Hematopoietic multipotent progenitor cell (in vitro differentiated cells): ENCODE data around the gene TEX101. TPM values are rescaled to one million over a fixed set of nuclear protein-coding genes. Genes with fewer than 3 reads are reported as not detected.
A peak's percentile ranks its signal among the peaks of the same experiment; 100 is the strongest.
"Not testable (repeated sequence)": the region's sequence is repeated elsewhere in the genome, so short reads cannot be mapped to it uniquely, and the experiment has no call there.

Source experiments
- DNase-seq, 3 donors: peaks; one replicate each; pipeline ENCODE4 v3.0.0-alpha.2; 2011 to 2015; ENCODE audit warnings: low read depth in 2 of 3, low spot score in 2 of 3
- total RNA-seq: library from RNA; depleted of rRNA; stranded (reverse); fragments of >200 nt; gene quantifications from one replicate; pipeline ENCODE4 v1.2.3, GENCODE V29; 2012

TEX101 gene
- not detected for total RNA-seq

- no peak for DNase-seq
These were observed at the start of gene TEX101 for GRCh38 chr19:43414554-43414953. TSS of gene TEX101 (plus strand) at chr19:43414890. CDS start at chr19:43415920, 1,030 bp downstream.

- DNase-seq: not testable (repeated sequence)
These were observed 49.0 kb upstream of the TEX101 start for GRCh38 chr19:43365677-43366076.

GRCh38 chr19:43367822-43368221 lies 46.9 kb upstream of the TEX101 start:
- no peak for DNase-seq

- not testable (repeated sequence) for DNase-seq
These were observed 45.8 kb upstream of the TEX101 start for GRCh38 chr19:43368897-43369296.

GRCh38 chr19:43371909-43372308 lies 42.8 kb upstream of the TEX101 start:
- DNase-seq: no peak

- DNase-seq: no peak
These were observed 42.2 kb upstream of the TEX101 start for GRCh38 chr19:43372462-43372861.

GRCh38 chr19:43377624-43378023 lies 37.1 kb upstream of the TEX101 start:
- not testable (repeated sequence) for DNase-seq

GRCh38 chr19:43380008-43380407 lies 34.7 kb upstream of the TEX101 start:
- DNase-seq: no peak

- no peak for DNase-seq
These were observed 33.8 kb upstream of the TEX101 start for GRCh38 chr19:43380771-43381386.

GRCh38 chr19:43382586-43383216 lies 32.0 kb upstream of the TEX101 start:
- peak in 2 of 3 donors; percentile 34 to 78 for DNase-seq

GRCh38 chr19:43383254-43383653 lies 31.4 kb upstream of the TEX101 start:
- DNase-seq: not testable (repeated sequence)

GRCh38 chr19:43383759-43384158 lies 30.9 kb upstream of the TEX101 start:
- DNase-seq: not testable (repeated sequence)

- DNase-seq: not testable (repeated sequence)
These were observed 23.7 kb upstream of the TEX101 start for GRCh38 chr19:43390903-43391551.

GRCh38 chr19:43391552-43391935 lies 23.1 kb upstream of the TEX101 start:
- DNase-seq: not testable (repeated sequence)

- not testable (repeated sequence) for DNase-seq
These were observed 21.2 kb upstream of the TEX101 start for GRCh38 chr19:43393501-43393900.

GRCh38 chr19:43395561-43395960 lies 19.1 kb upstream of the TEX101 start:
- no peak for DNase-seq

- no peak for DNase-seq
These were observed 8.4 kb upstream of the TEX101 start for GRCh38 chr19:43406297-43406696.

GRCh38 chr19:43407416-43408005 lies 7.2 kb upstream of the TEX101 start:
- DNase-seq: no peak

GRCh38 chr19:43408043-43408442 lies 6.6 kb upstream of the TEX101 start:
- DNase-seq: no peak

- DNase-seq: no peak
These were observed 5.3 kb upstream of the TEX101 start for GRCh38 chr19:43409415-43409814.

GRCh38 chr19:43412441-43412840 lies 2.2 kb upstream of the TEX101 start:
- no peak for DNase-seq
